Activated CD8-positive, alpha-beta memory T cell treated with anti-CD3 and anti-CD28 coated beads, Interleukin-2, amount 10 ng/mL, durations not matched to agents 7 days and 5 days (primary cell): ENCODE data around the gene NSD1. TPM values are rescaled to one million over a fixed set of nuclear protein-coding genes. Genes with fewer than 3 reads are reported as not detected.
"Not testable (repeated sequence)": the region's sequence is repeated elsewhere in the genome, so short reads cannot be mapped to it uniquely, and the experiment has no call there.

Experiments used
- ATAC-seq: fragments of 150-1000 bp; cut with Tn5 transposase; one replicate; pipeline ENCODE4 v1.10.0; 2021; ENCODE audit warnings: moderate library complexity
- CTCF ChIA-PET: fragments of 350-600 bp; sonication (Branson Sonifier 250); formaldehyde crosslinking; loops from one replicate; lab custom pipeline; 2021; ENCODE audit warnings: antibody characterized with exemption; lab: Charles Lee
- DNase-seq: peaks from one replicate; pipeline ENCODE4 v3.0.0-alpha.2; 2020
- H3K27ac Mint-ChIP-seq: one replicate; pipeline ENCODE4 v1.8.0; 2021; ENCODE audit warnings: mild to moderate bottlenecking, mixed read lengths
- H3K27me3 Mint-ChIP-seq: one replicate; pipeline ENCODE4 v1.8.0; 2021; ENCODE audit warnings: mixed read lengths
- H3K36me3 Mint-ChIP-seq: one replicate; pipeline ENCODE4 v1.8.0; 2021; ENCODE audit warnings: mild to moderate bottlenecking, mixed read lengths
- H3K4me1 Mint-ChIP-seq: one replicate; pipeline ENCODE4 v1.8.0; 2021; ENCODE audit warnings: mixed read lengths
- H3K4me3 Mint-ChIP-seq: one replicate; pipeline ENCODE4 v1.8.0; 2021; ENCODE audit warnings: mild to moderate bottlenecking, moderate library complexity, mixed read lengths
- H3K9me3 Mint-ChIP-seq: one replicate; pipeline ENCODE4 v1.8.0; 2022; ENCODE audit warnings: low read depth, mixed read lengths
- total RNA-seq, 2 experiments: library from RNA; stranded (reverse); gene quantifications; one replicate each; pipeline ENCODE4 v1.2.3, GENCODE V29; 2021

The NSD1 gene
- total RNA-seq, 2 experiments from 2014 or later = 94.6 to 114 TPM

- H3K4me1 Mint-ChIP-seq = peaks cover 2% of the 10 kb centered on the region
- ATAC-seq = no peak
- H3K4me3 Mint-ChIP-seq = no peak overlapping the region
- no peaks in the 10 kb centered on the region for H3K9me3 Mint-ChIP-seq
- H3K27me3 Mint-ChIP-seq = no peaks in the 10 kb centered on the region
- CTCF ChIA-PET = no interaction called here
- H3K36me3 Mint-ChIP-seq = peaks cover 40% of the 10 kb centered on the region
- DNase-seq = no peak
- no peak overlapping the region for H3K27ac Mint-ChIP-seq
These were observed 108.2 kb downstream of the NSD1 start for GRCh38 chr5:177241768-177242167.

- peaks cover 2% of the 10 kb centered on the region for H3K4me1 Mint-ChIP-seq
- H3K4me3 Mint-ChIP-seq = no peak overlapping the region
- no peaks in the 10 kb centered on the region for H3K27me3 Mint-ChIP-seq
- peaks cover 43% of the 10 kb centered on the region for H3K36me3 Mint-ChIP-seq
- H3K27ac Mint-ChIP-seq = no peak overlapping the region
- CTCF ChIA-PET = no interaction called here
- no peak for DNase-seq
- ATAC-seq = no peak
- H3K9me3 Mint-ChIP-seq = no peaks in the 10 kb centered on the region
These were observed 108.7 kb downstream of the NSD1 start for GRCh38 chr5:177242304-177242703.

- Mint-ChIP-seq H3K27me3 (no peaks in the 10 kb centered on the region), H3K27ac (no peak overlapping the region), H3K9me3 (no peaks in the 10 kb centered on the region), H3K4me3 (no peak overlapping the region), H3K4me1 (peaks cover 1% of the 10 kb centered on the region), H3K36me3 (peaks cover 43% of the 10 kb centered on the region)
- no peak for ATAC-seq
- CTCF ChIA-PET = interaction anchor here (2.8 kb wide), 1 partner anchor 136 kb away, joined by 11 read pairs; no protein-coding TSS in a partner anchor
- DNase-seq = no peak
These were observed 116.4 kb downstream of the NSD1 start for GRCh38 chr5:177249761-177250537.

GRCh38 chr5:177253252-177253651 is 119.7 kb downstream of the NSD1 start:
- Mint-ChIP-seq H3K4me1 (peaks cover 15% of the 10 kb centered on the region), H3K27ac (peak overlapping the region; percentile 33), H3K36me3 (peaks cover 34% of the 10 kb centered on the region), H3K4me3 (no peak overlapping the region), H3K27me3 (no peaks in the 10 kb centered on the region), H3K9me3 (no peaks in the 10 kb centered on the region)
- CTCF ChIA-PET = interaction anchor here (0.9 to 1.7 kb wide), 2 partner anchors 140 to 141 kb away, joined by 4 to 5 read pairs; no protein-coding TSS in a partner anchor
- no peak for DNase-seq
- ATAC-seq = no peak

- peaks cover 45% of the 10 kb centered on the region for H3K36me3 Mint-ChIP-seq
- ATAC-seq = no peak
- no peak overlapping the region for H3K4me3 Mint-ChIP-seq
- DNase-seq = no peak
- peaks cover 16% of the 10 kb centered on the region for H3K4me1 Mint-ChIP-seq
- H3K9me3 Mint-ChIP-seq = no peaks in the 10 kb centered on the region
- CTCF ChIA-PET = interaction anchor here (0.7 to 1.6 kb wide), 2 partner anchors 14 to 43 kb away, joined by 3 to 4 read pairs; no protein-coding TSS in a partner anchor
- no peaks in the 10 kb centered on the region for H3K27me3 Mint-ChIP-seq
- H3K27ac Mint-ChIP-seq = peak overlapping the region; percentile 47
These were observed 122.7 kb downstream of the NSD1 start for GRCh38 chr5:177256296-177256695.

GRCh38 chr5:177258711-177259110 is 125.1 kb downstream of the NSD1 start:
- peaks cover 49% of the 10 kb centered on the region for H3K36me3 Mint-ChIP-seq
- H3K27ac Mint-ChIP-seq, H3K9me3 Mint-ChIP-seq, H3K27me3 Mint-ChIP-seq, ATAC-seq, DNase-seq, CTCF ChIA-PET, H3K4me3 Mint-ChIP-seq: not testable (repeated sequence)
- peaks cover 23% of the 10 kb centered on the region for H3K4me1 Mint-ChIP-seq

- Mint-ChIP-seq H3K27ac (no peak overlapping the region), H3K4me1 (peaks cover 16% of the 10 kb centered on the region), H3K4me3 (no peak overlapping the region), H3K27me3 (no peaks in the 10 kb centered on the region), H3K36me3 (peaks cover 54% of the 10 kb centered on the region), H3K9me3 (no peaks in the 10 kb centered on the region)
- ATAC-seq = no peak
- CTCF ChIA-PET = no interaction called here
- DNase-seq = no peak
These were observed 127.4 kb downstream of the NSD1 start for GRCh38 chr5:177260961-177261360.

GRCh38 chr5:177261510-177261909 is 127.9 kb downstream of the NSD1 start:
- Mint-ChIP-seq H3K4me3 (no peak overlapping the region), H3K27ac (no peak overlapping the region), H3K9me3 (no peaks in the 10 kb centered on the region), H3K27me3 (no peaks in the 10 kb centered on the region), H3K36me3 (peaks cover 59% of the 10 kb centered on the region), H3K4me1 (peaks cover 12% of the 10 kb centered on the region)
- CTCF ChIA-PET = no interaction called here
- DNase-seq (no peak), ATAC-seq (no peak)

GRCh38 chr5:177264178-177264577 is 130.6 kb downstream of the NSD1 start:
- no peaks in the 10 kb centered on the region for H3K9me3 Mint-ChIP-seq
- H3K27me3 Mint-ChIP-seq = no peaks in the 10 kb centered on the region
- no peak overlapping the region for H3K27ac Mint-ChIP-seq
- ATAC-seq = no peak
- peaks cover 10% of the 10 kb centered on the region for H3K4me1 Mint-ChIP-seq
- H3K4me3 Mint-ChIP-seq = no peak overlapping the region
- DNase-seq = no peak
- peaks cover 54% of the 10 kb centered on the region for H3K36me3 Mint-ChIP-seq
- CTCF ChIA-PET = interaction anchor here (1.0 to 2.6 kb wide), 5 partner anchors 12 to 193 kb away, joined by 3 to 10 read pairs (median 4); no protein-coding TSS in a partner anchor

- Mint-ChIP-seq H3K9me3 (no peaks in the 10 kb centered on the region), H3K36me3 (peaks cover 55% of the 10 kb centered on the region), H3K27me3 (no peaks in the 10 kb centered on the region), H3K4me3 (no peak overlapping the region), H3K4me1 (peaks cover 10% of the 10 kb centered on the region), H3K27ac (no peak overlapping the region)
- ATAC-seq = no peak
- CTCF ChIA-PET = interaction anchor here (1.3 kb wide), 1 partner anchor 11 kb away, joined by 4 read pairs; no protein-coding TSS in a partner anchor
- DNase-seq = no peak
These were observed 131.8 kb downstream of the NSD1 start for GRCh38 chr5:177265395-177265794.

- Mint-ChIP-seq H3K4me3 (no peak overlapping the region), H3K27me3 (no peaks in the 10 kb centered on the region), H3K4me1 (no peaks in the 10 kb centered on the region), H3K27ac (no peak overlapping the region), H3K9me3 (no peaks in the 10 kb centered on the region), H3K36me3 (peaks cover 43% of the 10 kb centered on the region)
- DNase-seq (no peak), ATAC-seq (no peak)
- CTCF ChIA-PET = interaction anchor here (1.2 to 2.0 kb wide), 2 partner anchors 19 to 155 kb away, joined by 3 to 6 read pairs; no protein-coding TSS in a partner anchor
These were observed 135.8 kb downstream of the NSD1 start for GRCh38 chr5:177269232-177269895.

- no peak overlapping the region for H3K27ac Mint-ChIP-seq
- no peaks in the 10 kb centered on the region for H3K9me3 Mint-ChIP-seq
- CTCF ChIA-PET = interaction anchor here (1.2 to 2.0 kb wide), 2 partner anchors 18 to 156 kb away, joined by 3 to 6 read pairs; no protein-coding TSS in a partner anchor
- ATAC-seq = no peak
- peaks cover 44% of the 10 kb centered on the region for H3K36me3 Mint-ChIP-seq
- H3K4me1 Mint-ChIP-seq = no peaks in the 10 kb centered on the region
- H3K27me3 Mint-ChIP-seq = no peaks in the 10 kb centered on the region
- no peak for DNase-seq
- H3K4me3 Mint-ChIP-seq = no peak overlapping the region
These were observed 136.4 kb downstream of the NSD1 start for GRCh38 chr5:177269976-177270375.

GRCh38 chr5:177270653-177271052 is 137.1 kb downstream of the NSD1 start:
- CTCF ChIA-PET = interaction anchor here (0.7 to 2.0 kb wide), 3 partner anchors 15 to 156 kb away, joined by 3 to 6 read pairs (median 4); no protein-coding TSS in a partner anchor
- H3K9me3 Mint-ChIP-seq = no peaks in the 10 kb centered on the region
- no peak overlapping the region for H3K27ac Mint-ChIP-seq
- ATAC-seq (no peak), DNase-seq (no peak)
- H3K36me3 Mint-ChIP-seq = peaks cover 43% of the 10 kb centered on the region
- no peaks in the 10 kb centered on the region for H3K4me1 Mint-ChIP-seq
- H3K4me3 Mint-ChIP-seq = no peak overlapping the region
- no peaks in the 10 kb centered on the region for H3K27me3 Mint-ChIP-seq
